K562 (cell line): ENCODE data around the gene MAGI2. TPM values are rescaled to one million over a fixed set of nuclear protein-coding genes. Genes with fewer than 3 reads are reported as not detected.

Experiments
- ATAC-seq: fragments of 200-7000 bp; cut with Tn5 transposase; 3 replicates; pipeline ENCODE4 v1.9.1; 2020; ENCODE audit warnings: moderate library complexity
- BruUV-seq: library from RNA; stranded (reverse); fragments of 400-500 nt; replicated peaks from 2 replicates; lab custom pipeline; 2021; lab: Mats Ljungman, UMichigan
- CTCF ChIA-PET: fragments of 300-600 bp; formaldehyde crosslinking; extraction: SDS; loops from one replicate; lab custom pipeline; 2021; ENCODE audit warnings: low intra/inter-chr PET ratio; lab: Yijun Ruan, JAX
- POLR2A ChIA-PET: fragments of 300-600, 350-650 bp; sonication (Branson Sonifier 250); formaldehyde crosslinking; extraction: SDS; loops from one replicate; lab custom pipeline; 2021; ENCODE audit warnings: antibody characterized with exemption, inconsistent platforms; lab: Yijun Ruan, JAX
- DNase-seq, 4 experiments: peaks; one replicate each; pipeline versions ENCODE4 v3.0.0 to v3.0.0-alpha.2; 2011 to 2018; ENCODE audit warnings: low spot score in 3 of 4, mixed read lengths in 3 of 4; ENCODE audit errors: extremely low read depth in 1 of 4
- FAIRE-seq: peaks from 2 replicates; lab custom pipeline; 2011; peaks lifted over from hg19 to GRCh38; lab: Jason Lieb, UNC
- H2AFZ ChIP-seq: 2 replicates; pipeline ENCODE4 v1.6.0; 2011; ENCODE audit warnings: low read depth, low read length, control low read depth, inconsistent platforms
- H3K27ac ChIP-seq: fragments of 200-600 bp; 3 replicates; pipeline ENCODE4 v1.8.0; 2011; ENCODE audit warnings: low read depth, mild to moderate bottlenecking, control low read depth, inconsistent platforms, low read length, moderate library complexity, mixed read lengths; ENCODE audit errors: extremely low read depth
- H3K27me3 ChIP-seq, 2 experiments: fragments of 300-600 bp in 1 of 2; 2 replicates in 1 of 2; 3 replicates in 1 of 2; pipeline versions ENCODE4 v1.6.0 to v1.8.0; 2011; ENCODE audit warnings: inconsistent platforms in 2 of 2, low read length in 2 of 2, mild to moderate bottlenecking in 1 of 2, mixed read lengths in 1 of 2, moderate library complexity in 1 of 2; ENCODE audit not compliant: control insufficient read depth in 2 of 2, insufficient read depth in 2 of 2
- H3K36me3 ChIP-seq: fragments of 300-600 bp; 3 replicates; pipeline ENCODE4 v1.8.0; 2011; ENCODE audit warnings: mild to moderate bottlenecking, low read length, inconsistent platforms; ENCODE audit not compliant: control insufficient read depth, insufficient read depth
- H3K4me1 ChIP-seq, 2 experiments: fragments of 200-600 bp in 1 of 2; replicated peaks in 1 of 2; 2 replicates in 1 of 2; 3 replicates in 1 of 2; pipeline versions ENCODE4 v1.5.1 to v1.8.0; 2011; ENCODE audit warnings: inconsistent platforms in 2 of 2, low read length in 2 of 2, mild to moderate bottlenecking in 1 of 2, mixed read lengths in 1 of 2, moderate library complexity in 1 of 2; ENCODE audit not compliant: control insufficient read depth in 2 of 2, insufficient read depth in 2 of 2
- H3K4me2 ChIP-seq: 2 replicates; pipeline ENCODE4 v1.6.1; 2011; ENCODE audit warnings: low read length, control low read depth, inconsistent platforms, mixed read lengths; ENCODE audit not compliant: insufficient read depth
- H3K4me3 ChIP-seq: fragments of 200-600 bp; sonication (generic), shearing (Covaris generic); 2 replicates; pipeline ENCODE4 v1.5.1; 2016; ENCODE audit warnings: control low read depth, inconsistent platforms
- H3K79me2 ChIP-seq: fragments of 200-600 bp; 3 replicates; pipeline ENCODE4 v1.8.0; 2011; ENCODE audit warnings: low read length, inconsistent platforms; ENCODE audit not compliant: control insufficient read depth, insufficient read depth
- H3K9ac ChIP-seq, 2 experiments: 2 replicates each; pipeline versions ENCODE4 v1.6.0 to v1.6.1; 2011; ENCODE audit warnings: low read depth in 2 of 2, low read length in 2 of 2, control low read depth in 1 of 2, inconsistent platforms in 1 of 2, mild to moderate bottlenecking in 1 of 2, mixed read lengths in 1 of 2; ENCODE audit not compliant: insufficient read depth in 1 of 2
- H3K9me1 ChIP-seq: one replicate; pipeline ENCODE4 v1.6.0; 2011; ENCODE audit warnings: inconsistent platforms, mild to moderate bottlenecking, low read length, moderate library complexity; ENCODE audit not compliant: control insufficient read depth, insufficient read depth
- H3K9me3 ChIP-seq: replicated peaks from 2 replicates; pipeline ENCODE4 v1.5.1; 2011; ENCODE audit warnings: low read depth, low read length, inconsistent platforms; ENCODE audit not compliant: control insufficient read depth, insufficient read depth
- H4K20me1 ChIP-seq: replicated peaks from 2 replicates; pipeline ENCODE4 v1.6.1; 2011; ENCODE audit warnings: low read length, inconsistent platforms, mixed read lengths; ENCODE audit not compliant: control insufficient read depth, insufficient read depth
- ELF1 ChIP-seq: fragments of 200-800 bp; sonication (Bioruptor generic); IDR thresholded peaks from 2 replicates; pipeline ENCODE4 v1.6.1; 2016; ENCODE audit warnings: missing genetic modification characterization, missing compliant biosample characterization
- HNRNPLL ChIP-seq: fragments of 200-400 bp; formaldehyde crosslinking; IDR thresholded peaks from 2 replicates; pipeline ENCODE4 v1.6.1; 2017; ENCODE audit warnings: low read length, low read depth, mild to moderate bottlenecking; ENCODE audit not compliant: poor library complexity, severe bottlenecking
- ZNF609 ChIP-seq: sonication (generic); formaldehyde crosslinking; IDR thresholded peaks from 2 replicates; pipeline ENCODE4 v1.8.1; 2023; ENCODE audit warnings: missing genetic modification reagents, mild to moderate bottlenecking, borderline replicate concordance
- WGBS: fragments of 100-300 bp; shearing (Covaris generic); methylation state at CpG from one replicate; pipeline ENCODE4 v1.1.6; 2016; ENCODE audit warnings: low coverage, mixed read lengths; ENCODE audit not compliant: insufficient coverage; ENCODE audit errors: missing lambda C conversion rate; 5-methylcytosine and 5-hydroxymethylcytosine counted together
- in situ Hi-C: fragments of 300-500 bp; cut with MboI; formaldehyde crosslinking; loops from 4 replicates; pipeline ENCODE4 v1.15.0; 2018; ENCODE audit warnings: inconsistent platforms, mixed read lengths
- intact Hi-C: fragments of 100-400 bp; cut with micrococcal nuclease; formaldehyde crosslinking; loops from 2 replicates; pipeline ENCODE4 v1.14.2; 2022
- polyA plus RNA-seq, 8 experiments: library from polyadenylated mRNA; depleted of rRNA in 4 of 8; stranded (reverse) in 5 of 8; unstranded in 3 of 8; fragments of >200 nt; fragmentation: Nextera tagmentation in 2 of 8; fragmentation: Illumina TruSeq in 1 of 8; extraction: Ambion mirVana in 2 of 8; extraction: Trizol in 1 of 8; gene quantifications; 2 replicates each; pipeline versions ENCODE4 v1.2.1 to v1.2.3, GENCODE V29; 2011 to 2014; ENCODE audit warnings: inconsistent platforms in 1 of 8, missing spikeins in 1 of 8
- total RNA-seq, 7 experiments: library from RNA; depleted of rRNA in 6 of 7; stranded (reverse); fragments of >200 nt in 6 of 7; fragmentation: Illumina TruSeq in 2 of 7; extraction: Trizol in 2 of 7; gene quantifications; 2 replicates each; pipeline versions ENCODE4 v1.2.1 to v1.2.3, GENCODE V29; 2011 to 2021; ENCODE audit warnings: low replicate concordance in 1 of 7

The MAGI2 gene
- total and polyA plus RNA-seq, 9 of the 15 experiments (the other 6 are each of a cell fraction or from before 2014, with no cell fraction given), result 0.27 to 1.4 (median 0.70) TPM

- no peak for TF ChIP-seq ZNF609 (CRISPR knock-in tag)
These were observed 167.3 kb downstream of the MAGI2 start (continued) for GRCh38 chr7:79286181-79286580.

- in situ Hi-C loops, result no loop called here
- 4% methylated on average over 1 of the region's 1 CpG for WGBS
These were observed 167.7 kb downstream of the MAGI2 start for GRCh38 chr7:79285756-79286155.

More at GRCh38 chr7:79285756-79286155, 167.7 kb downstream of the MAGI2 start:
- no peaks in the 10 kb centered on the region for H3K27me3 ChIP-seq
- POLR2A ChIA-PET, result no interaction called here
- no peak for ATAC-seq
- H3K4me3 ChIP-seq, result no peak overlapping the region
- no peaks in the 10 kb centered on the region for H4K20me1 ChIP-seq
- TF ChIP-seq HNRNPLL, result no peak
- no peak for TF ChIP-seq ELF1 (tag)
- H3K9me3 ChIP-seq, result no peaks in the 10 kb centered on the region
- H3K36me3 ChIP-seq, result no peaks in the 10 kb centered on the region
- no peak overlapping the region for H3K27ac ChIP-seq
- no peaks in the 10 kb centered on the region for H3K4me1 ChIP-seq
- H3K79me2 ChIP-seq, result no peaks in the 10 kb centered on the region
- H3K4me2 ChIP-seq, result no peak overlapping the region
- DNase-seq, result no peak
- no peak for FAIRE-seq
- intact Hi-C loops, result no loop called here
- CTCF ChIA-PET, result no interaction called here
- no peak overlapping the region for H3K9ac ChIP-seq
- H2AFZ ChIP-seq, result no peak overlapping the region
- no TSS peak for BruUV-seq
- H3K9me1 ChIP-seq, result no peaks in the 10 kb centered on the region
